Right renal cortex interstitium (tissue), 3 donors: ENCODE measurements around the gene MIB2. TPM values are rescaled to one million over a fixed set of nuclear protein-coding genes. Genes with fewer than 3 reads are reported as not detected.
"Not testable (repeated sequence)": the region's sequence is repeated elsewhere in the genome, so short reads cannot be mapped to it uniquely, and the experiment has no call there.

Source experiments
- DNase-seq, 3 donors: peaks; one replicate each; pipeline ENCODE4 v3.0.0-alpha.2; 2013; ENCODE audit warnings: low read depth in 3 of 3, low spot score in 2 of 3
- polyA plus RNA-seq, 3 donors: library from polyadenylated mRNA; unstranded; fragments of 120-200 nt; gene quantifications; one replicate each; pipeline ENCODE4 v1.2.1, GENCODE V29; 2013; ENCODE audit not compliant: insufficient read length in 3 of 3

MIB2 gene
- polyA plus RNA-seq, 3 donors, result 22.3 to 23.6 (median 22.4) TPM

DNA sequence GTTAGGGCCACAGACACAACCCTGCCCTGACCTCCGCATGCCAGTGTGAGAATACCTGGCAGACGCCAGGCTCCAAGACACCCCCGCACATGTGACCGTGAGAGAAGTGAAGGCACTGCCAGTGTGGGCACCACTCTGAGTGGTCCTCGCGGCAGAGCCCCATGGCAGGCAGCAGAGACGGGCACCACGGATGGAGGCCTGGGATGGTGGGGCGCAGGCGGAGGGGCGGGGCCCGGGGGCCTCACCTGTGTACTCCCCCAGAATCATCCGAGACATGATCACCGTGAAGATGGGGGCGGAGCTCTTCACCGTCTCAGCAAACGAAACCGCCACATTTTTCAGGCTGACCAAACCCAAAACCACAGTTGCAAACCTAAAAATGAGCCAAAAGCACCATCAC, 59.9 kb downstream of the MIB2 start:
- DNase-seq, result not testable (repeated sequence)

DNA sequence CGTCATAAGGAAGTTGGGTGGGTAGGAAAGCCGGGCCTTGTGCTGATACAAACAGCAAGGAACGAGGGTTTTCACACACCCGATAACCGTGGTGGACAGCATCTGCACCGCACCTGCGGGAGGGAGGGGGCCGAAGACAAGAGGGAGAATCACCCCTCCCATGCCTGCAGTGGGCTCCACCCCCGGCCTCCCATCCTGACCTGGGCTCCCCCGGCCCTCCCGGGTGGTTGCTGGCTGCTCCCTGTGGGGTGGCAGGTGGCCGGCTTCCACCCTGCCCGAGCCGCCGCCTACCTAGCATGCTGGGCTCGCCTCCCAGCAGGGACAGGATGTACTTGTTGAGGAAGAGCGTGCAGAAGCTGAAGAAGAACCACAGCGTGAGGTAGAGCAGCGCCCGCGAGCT, 60.8 kb downstream of the MIB2 start:
- not testable (repeated sequence) for DNase-seq

- DNase-seq, result no peak
These were observed 62.6 kb downstream of the MIB2 start for GRCh38 chr1:1677718-1678580.

DNA sequence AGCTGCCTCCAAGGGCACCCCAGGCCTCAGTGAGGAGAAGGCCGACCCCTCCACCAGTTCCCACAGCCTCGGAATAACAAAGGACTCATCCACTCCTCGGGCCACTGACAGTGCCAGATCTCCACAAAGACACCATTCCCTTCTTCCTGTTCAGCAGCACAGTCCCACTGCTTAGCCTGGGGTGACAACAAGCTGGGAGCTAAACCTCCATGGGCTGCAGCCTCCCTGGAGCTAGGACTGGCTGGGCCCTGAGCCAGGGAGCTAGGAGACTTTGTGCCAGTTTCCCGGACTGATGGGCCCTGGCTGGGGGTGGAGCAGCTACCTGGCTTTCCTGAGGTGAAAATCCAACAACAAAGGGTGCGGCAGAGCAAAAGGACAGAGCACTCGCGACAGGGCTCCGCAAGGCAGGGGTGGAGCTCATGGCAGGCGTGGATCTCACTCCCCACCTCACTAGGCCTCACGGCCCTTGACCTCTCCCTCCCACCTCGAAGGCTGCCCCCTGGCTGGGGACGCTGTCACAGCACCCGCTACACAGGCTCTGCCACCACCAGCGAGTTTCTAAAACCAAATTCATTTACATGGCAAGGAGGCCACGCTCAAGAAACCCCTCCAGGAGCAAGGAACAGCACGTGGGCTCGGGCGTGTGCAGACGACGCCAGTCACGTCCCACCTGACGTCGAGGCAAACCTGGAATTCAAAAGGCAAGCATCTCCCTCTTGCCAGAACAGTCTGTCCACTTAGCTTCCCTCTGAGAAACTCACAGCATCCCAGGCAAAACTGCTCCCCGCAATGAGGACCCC, 63.5 kb downstream of the MIB2 start:
- no peak for DNase-seq

Other genes starting within 250 kb of the MIB2 start
- gene AURKAIP1, start 240.3 kb upstream of the MIB2 start, polyA plus RNA-seq, result 10 to 100 TPM; 51.9 to 65.7 (median 55.1) TPM
- gene CCNL2, start 216.2 kb upstream of the MIB2 start, polyA plus RNA-seq, result 100 to 1,000 TPM; 183 to 230 (median 206) TPM
- 100 to 1,000 TPM; 107 to 136 (median 117) TPM for gene MRPL20, start 208.2 kb upstream of the MIB2 start, polyA plus RNA-seq
- 10 to 100 TPM in 1 of 3 donors, 1 to 10 TPM in 2; 5.0 to 19.7 (median 7.1) TPM for gene ANKRD65, start 194.2 kb upstream of the MIB2 start, polyA plus RNA-seq
- 10 to 100 TPM; 39.8 to 52.7 (median 48.0) TPM for gene VWA1, start 179.8 kb upstream of the MIB2 start, polyA plus RNA-seq
- 1 to 10 TPM; 1.4 to 3.1 (median 2.0) TPM for gene ATAD3C, start 165.8 kb upstream of the MIB2 start, polyA plus RNA-seq
- gene ATAD3B, start 143.7 kb upstream of the MIB2 start, polyA plus RNA-seq, result 1 to 10 TPM; 8.1 to 9.8 (median 8.8) TPM
- gene ATAD3A, start 103.3 kb upstream of the MIB2 start, polyA plus RNA-seq, result 10 to 100 TPM; 16.6 to 19.4 (median 18.1) TPM
- 1 to 10 TPM; 3.2 to 3.6 (median 3.5) TPM for gene TMEM240, start 74.9 kb upstream of the MIB2 start, polyA plus RNA-seq
- 10 to 100 TPM; 78.5 to 81.6 (median 79.1) TPM for gene SSU72, start 40.6 kb upstream of the MIB2 start, polyA plus RNA-seq
- gene FNDC10, start 15.4 kb upstream of the MIB2 start, polyA plus RNA-seq, result 1 to 10 TPM; 1.3 to 2.5 (median 2.2) TPM
- gene MMP23B, start 16.7 kb downstream of the MIB2 start, polyA plus RNA-seq, result 10 to 100 TPM; 13.4 to 15.6 (median 15.2) TPM
- 10 to 100 TPM; 39.7 to 44.0 (median 42.3) TPM for gene CDK11B, start 43.5 kb downstream of the MIB2 start, polyA plus RNA-seq
- 10 to 100 TPM; 59.0 to 65.3 (median 61.1) TPM for gene SLC35E2B, start 77.3 kb downstream of the MIB2 start, polyA plus RNA-seq
- gene CDK11A, start 108.9 kb downstream of the MIB2 start, polyA plus RNA-seq, result 10 to 100 TPM; 20.4 to 25.8 (median 24.5) TPM
- gene NADK, start 163.0 kb downstream of the MIB2 start, polyA plus RNA-seq, result 10 to 100 TPM; 35.4 to 40.0 (median 39.3) TPM